ENCODE data around the gene POU2AF1. TPM values are rescaled to one million over a fixed set of nuclear protein-coding genes. Genes with fewer than 3 reads are reported as not detected.
A peak's percentile ranks its signal among the peaks of the same experiment; 100 is the strongest.

POU2AF1 gene
- total and polyA plus RNA-seq, 5 donors from 2014 or later: 1.6 to 4.8 (median 2.2) TPM

DNA sequence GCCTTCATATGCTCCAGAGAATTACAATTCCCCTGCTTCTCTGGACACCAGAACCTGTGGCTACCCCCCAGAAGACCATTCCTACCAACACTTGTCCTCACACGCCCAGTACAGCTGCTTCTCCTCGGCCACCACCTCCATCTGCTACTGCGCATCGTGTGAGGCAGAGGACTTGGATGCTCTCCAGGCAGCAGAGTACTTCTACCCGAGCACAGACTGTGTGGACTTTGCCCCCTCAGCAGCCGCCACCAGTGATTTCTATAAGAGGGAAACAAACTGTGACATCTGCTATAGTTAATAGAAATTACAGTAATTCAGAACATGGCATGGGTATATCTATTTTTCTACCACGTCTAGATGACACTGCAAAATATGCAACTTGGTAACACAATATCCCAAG lies 70.9 kb downstream of the POU2AF1 start:
- Mint-ChIP-seq H3K27me3 (peaks cover 19% of the 10 kb centered on the region), H3K9me3 (peaks cover 0 to 2% (median 0%) of the 10 kb centered on the region in 7 donors)

DNA sequence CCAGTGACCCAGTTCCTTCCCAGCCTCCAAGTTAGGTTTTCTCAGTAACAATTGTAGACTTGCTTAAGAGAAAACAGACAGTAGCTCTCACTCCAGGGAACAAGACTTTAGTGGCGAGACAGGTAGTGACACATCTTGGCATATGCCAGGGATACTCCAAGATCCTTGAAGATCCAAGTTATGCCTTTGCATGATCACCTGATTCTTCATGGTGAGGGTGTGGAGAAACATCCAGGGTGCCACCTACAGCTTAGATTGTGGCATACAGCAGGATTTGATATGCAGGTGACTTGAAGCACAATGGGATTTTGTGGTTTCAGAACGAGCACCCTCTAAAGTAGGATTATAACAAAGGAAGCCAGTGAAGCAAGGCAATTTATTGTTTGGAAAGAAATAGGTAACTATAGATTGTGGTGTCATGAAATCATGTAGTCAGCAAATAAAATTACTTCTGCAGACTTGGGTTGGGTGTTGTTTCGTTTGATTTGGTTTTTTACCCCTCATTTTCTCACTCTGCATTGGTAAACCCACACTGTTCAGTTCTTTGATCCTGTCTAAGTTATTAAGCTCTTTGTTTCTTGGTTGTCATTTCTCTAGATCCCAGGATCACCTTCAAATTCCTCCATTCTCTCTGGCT lies 71.5 kb downstream of the POU2AF1 start:
- peaks cover 22% of the 10 kb centered on the region for H3K27me3 Mint-ChIP-seq
- H3K4me1 Mint-ChIP-seq: no peaks in the 10 kb centered on the region
- H3K9me3 Mint-ChIP-seq: no peaks in the 10 kb centered on the region

More for the DNA sequence above, 70.9 kb downstream of the POU2AF1 start:
- DNase-seq: no peak
- H3K27me3 ChIP-seq (ENCODE audit: control insufficient read depth, insufficient read depth, low read length): peaks cover 17% of the 10 kb centered on the region
- no peak for ATAC-seq (ENCODE audit: low read depth in 2 of 2)
- H3K9me3 ChIP-seq (ENCODE audit: control insufficient read depth in 2 of 2, low read length in 2 of 2): no peaks in the 10 kb centered on the region
- no peaks in the 10 kb centered on the region for H3K4me1 ChIP-seq (ENCODE audit: control insufficient read depth, insufficient read depth, low read length, poor library complexity, severe bottlenecking)
- H3K4me3 ChIP-seq (ENCODE audit: low read depth, low read length): no peak overlapping the region
- H3K36me3 ChIP-seq (ENCODE audit: control insufficient read depth, insufficient read depth, low read length): no peaks in the 10 kb centered on the region
- Mint-ChIP-seq H3K36me3 (no peaks in the 10 kb centered on the region), H3K4me1 (no peaks in the 10 kb centered on the region), H3K4me3 (no peak overlapping the region), H3K27ac (peak overlapping the region in 1 of 3 donors; percentile 34)
- no peak overlapping the region for H3K27ac ChIP-seq (ENCODE audit: insufficient read depth, low read length, poor library complexity, severe bottlenecking)

DNA sequence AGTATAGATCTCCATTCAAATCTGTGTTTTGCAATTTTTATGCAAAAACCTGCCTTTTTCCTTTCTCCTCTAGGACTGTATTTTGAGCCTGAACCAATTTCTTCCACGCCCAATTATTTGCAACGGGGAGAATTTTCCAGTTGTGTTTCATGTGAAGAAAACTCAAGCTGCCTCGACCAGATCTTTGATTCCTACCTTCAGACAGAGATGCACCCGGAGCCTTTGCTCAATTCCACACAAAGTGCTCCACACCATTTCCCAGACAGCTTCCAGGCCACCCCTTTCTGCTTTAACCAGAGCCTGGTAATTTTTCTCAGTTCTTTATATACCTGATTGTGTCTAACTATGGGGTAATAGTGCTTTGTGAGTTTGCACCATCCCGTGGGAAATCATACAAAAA lies 72.8 kb downstream of the POU2AF1 start:
- Histone ChIP-seq H3K27me3 (ENCODE audit: control insufficient read depth, insufficient read depth, low read length) (peaks cover 17% of the 10 kb centered on the region), H3K36me3 (ENCODE audit: control insufficient read depth, insufficient read depth, low read length) (no peaks in the 10 kb centered on the region), H3K4me1 (ENCODE audit: control insufficient read depth, insufficient read depth, low read length, poor library complexity, severe bottlenecking) (no peaks in the 10 kb centered on the region), H3K9me3 (ENCODE audit: control insufficient read depth in 2 of 2, low read length in 2 of 2) (no peaks in the 10 kb centered on the region), H3K27ac (ENCODE audit: insufficient read depth, low read length, poor library complexity, severe bottlenecking) (no peak overlapping the region), H3K4me3 (ENCODE audit: low read depth, low read length) (no peak overlapping the region)
- ATAC-seq (ENCODE audit: low read depth in 2 of 2) (no peak), DNase-seq (no peak)
- H3K36me3 Mint-ChIP-seq: no peaks in the 10 kb centered on the region
- H3K4me1 Mint-ChIP-seq: no peaks in the 10 kb centered on the region
- no peak overlapping the region for H3K27ac Mint-ChIP-seq
- H3K27me3 Mint-ChIP-seq: peaks cover 34% of the 10 kb centered on the region
- H3K4me3 Mint-ChIP-seq: no peak overlapping the region
- H3K9me3 Mint-ChIP-seq: no peaks in the 10 kb centered on the region

More for the DNA sequence above, 71.5 kb downstream of the POU2AF1 start:
- H3K27ac Mint-ChIP-seq: no peak overlapping the region
- Histone ChIP-seq H3K36me3 (ENCODE audit: control insufficient read depth, insufficient read depth, low read length) (no peaks in the 10 kb centered on the region), H3K9me3 (ENCODE audit: control insufficient read depth in 2 of 2, low read length in 2 of 2) (no peaks in the 10 kb centered on the region), H3K27ac (ENCODE audit: insufficient read depth, low read length, poor library complexity, severe bottlenecking) (no peak overlapping the region), H3K4me1 (ENCODE audit: control insufficient read depth, insufficient read depth, low read length, poor library complexity, severe bottlenecking) (no peaks in the 10 kb centered on the region), H3K4me3 (ENCODE audit: low read depth, low read length) (no peak overlapping the region), H3K27me3 (ENCODE audit: control insufficient read depth, insufficient read depth, low read length) (peaks cover 17% of the 10 kb centered on the region)
- H3K4me3 Mint-ChIP-seq: no peak overlapping the region
- no peak for ATAC-seq (ENCODE audit: low read depth in 2 of 2)
- H3K36me3 Mint-ChIP-seq: no peaks in the 10 kb centered on the region
- no peak for DNase-seq

DNA sequence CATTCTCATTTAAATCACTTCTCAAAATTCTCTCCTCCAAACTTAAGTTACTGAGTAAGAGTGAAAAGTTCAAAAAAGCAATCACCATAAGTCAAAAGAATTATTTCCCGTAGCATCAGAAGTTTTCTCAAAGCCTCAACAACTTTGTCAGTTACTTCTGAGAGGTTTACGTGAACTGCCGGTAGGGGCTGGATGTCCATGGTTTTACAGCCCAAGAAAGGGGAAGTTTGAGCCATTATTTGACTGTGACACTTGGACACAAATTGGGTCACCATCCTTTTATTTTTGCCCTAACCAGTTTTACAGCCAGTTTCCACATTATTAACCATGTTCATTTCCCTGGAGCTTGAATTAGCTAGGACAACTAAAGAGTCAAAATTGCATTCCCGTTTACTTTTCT lies 73.2 kb downstream of the POU2AF1 start:
- Mint-ChIP-seq H3K27me3 (peaks cover 38% of the 10 kb centered on the region), H3K9me3 (no peaks in the 10 kb centered on the region), H3K36me3 (no peaks in the 10 kb centered on the region), H3K4me1 (no peaks in the 10 kb centered on the region), H3K4me3 (no peak overlapping the region), H3K27ac (no peak overlapping the region)
- ATAC-seq (ENCODE audit: low read depth in 2 of 2) (no peak), DNase-seq (no peak)
- Histone ChIP-seq H3K4me1 (ENCODE audit: control insufficient read depth, insufficient read depth, low read length, poor library complexity, severe bottlenecking) (no peaks in the 10 kb centered on the region), H3K27me3 (ENCODE audit: control insufficient read depth, insufficient read depth, low read length) (peaks cover 17% of the 10 kb centered on the region), H3K9me3 (ENCODE audit: control insufficient read depth in 2 of 2, low read length in 2 of 2) (no peaks in the 10 kb centered on the region), H3K4me3 (ENCODE audit: low read depth, low read length) (no peak overlapping the region), H3K36me3 (ENCODE audit: control insufficient read depth, insufficient read depth, low read length) (no peaks in the 10 kb centered on the region), H3K27ac (ENCODE audit: insufficient read depth, low read length, poor library complexity, severe bottlenecking) (no peak overlapping the region)

DNA sequence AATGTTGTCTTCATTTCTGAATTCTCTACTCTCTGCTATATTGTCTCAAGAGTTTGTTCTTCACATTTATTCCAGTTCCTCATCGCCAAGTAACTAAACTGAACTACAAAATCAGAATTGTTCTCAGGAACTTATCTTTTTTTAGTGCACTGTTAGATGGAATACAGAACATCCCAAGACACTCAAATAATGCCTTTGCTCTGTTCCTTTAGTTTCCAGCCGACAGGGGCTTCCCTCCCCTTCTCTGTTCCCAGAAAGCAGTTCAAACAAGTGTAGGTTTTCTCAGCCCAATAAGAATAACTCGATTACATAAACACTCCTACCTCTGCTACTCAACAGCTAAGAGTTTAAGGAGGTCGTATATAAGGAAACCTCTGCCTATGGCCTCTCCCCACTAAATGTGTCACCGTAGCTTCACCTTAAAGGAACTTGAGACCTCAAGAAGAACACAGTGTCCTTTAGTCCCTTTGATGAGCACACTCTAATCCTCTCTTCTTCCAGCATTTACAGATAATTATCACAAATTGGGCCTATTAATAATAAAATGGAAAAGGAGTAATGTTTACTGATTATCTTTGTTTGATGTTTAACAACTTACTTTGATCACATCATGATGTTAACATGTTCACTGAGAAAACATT lies 73.8 kb downstream of the POU2AF1 start:
- H3K4me1 Mint-ChIP-seq: no peaks in the 10 kb centered on the region
- no peak for ATAC-seq (ENCODE audit: low read depth in 2 of 2)
- peaks cover 44% of the 10 kb centered on the region for H3K27me3 Mint-ChIP-seq

DNA sequence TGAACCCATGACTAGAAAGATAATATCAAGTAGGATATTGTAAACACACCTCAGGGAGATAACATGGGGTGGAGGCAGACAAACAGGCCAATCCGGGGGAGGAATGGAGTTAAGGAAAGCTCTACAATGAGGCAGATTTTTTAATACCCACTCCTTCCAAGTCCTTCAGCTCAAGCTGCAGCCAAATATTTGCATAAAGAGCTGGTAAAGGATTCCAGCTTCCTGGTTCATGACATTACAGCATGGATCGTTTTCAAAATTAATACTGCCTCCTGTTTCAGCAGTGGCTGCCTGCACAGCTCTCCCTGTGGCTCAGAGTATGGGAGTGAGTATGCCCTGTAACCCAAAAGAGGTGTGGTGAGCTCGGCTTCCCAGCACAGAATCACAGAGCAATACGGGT lies 75.6 kb downstream of the POU2AF1 start:
- ATAC-seq (ENCODE audit: low read depth in 2 of 2): no peak
- Histone ChIP-seq H3K4me3 (ENCODE audit: low read depth, low read length) (no peak overlapping the region), H3K27me3 (ENCODE audit: control insufficient read depth, insufficient read depth, low read length) (peaks cover 21% of the 10 kb centered on the region), H3K36me3 (ENCODE audit: control insufficient read depth, insufficient read depth, low read length) (no peaks in the 10 kb centered on the region), H3K4me1 (ENCODE audit: control insufficient read depth, insufficient read depth, low read length, poor library complexity, severe bottlenecking) (peaks cover 2% of the 10 kb centered on the region), H3K27ac (ENCODE audit: insufficient read depth, low read length, poor library complexity, severe bottlenecking) (no peak overlapping the region), H3K9me3 (ENCODE audit: control insufficient read depth in 2 of 2, low read length in 2 of 2) (no peaks in the 10 kb centered on the region)
- peaks cover 45% of the 10 kb centered on the region for H3K27me3 Mint-ChIP-seq
- no peaks in the 10 kb centered on the region for H3K36me3 Mint-ChIP-seq
- H3K4me3 Mint-ChIP-seq: no peak overlapping the region
- DNase-seq: no peak
- no peaks in the 10 kb centered on the region for H3K4me1 Mint-ChIP-seq
- H3K27ac Mint-ChIP-seq: no peak overlapping the region
- H3K9me3 Mint-ChIP-seq: no peaks in the 10 kb centered on the region

More for the DNA sequence above, 73.8 kb downstream of the POU2AF1 start:
- Histone ChIP-seq H3K9me3 (ENCODE audit: control insufficient read depth in 2 of 2, low read length in 2 of 2) (no peaks in the 10 kb centered on the region), H3K27me3 (ENCODE audit: control insufficient read depth, insufficient read depth, low read length) (peaks cover 21% of the 10 kb centered on the region), H3K4me1 (ENCODE audit: control insufficient read depth, insufficient read depth, low read length, poor library complexity, severe bottlenecking) (no peaks in the 10 kb centered on the region), H3K4me3 (ENCODE audit: low read depth, low read length) (no peak overlapping the region), H3K27ac (ENCODE audit: insufficient read depth, low read length, poor library complexity, severe bottlenecking) (no peak overlapping the region), H3K36me3 (ENCODE audit: control insufficient read depth, insufficient read depth, low read length) (no peaks in the 10 kb centered on the region)
- no peak for DNase-seq
- Mint-ChIP-seq H3K9me3 (no peaks in the 10 kb centered on the region), H3K27ac (no peak overlapping the region), H3K4me3 (no peak overlapping the region), H3K36me3 (no peaks in the 10 kb centered on the region)

DNA sequence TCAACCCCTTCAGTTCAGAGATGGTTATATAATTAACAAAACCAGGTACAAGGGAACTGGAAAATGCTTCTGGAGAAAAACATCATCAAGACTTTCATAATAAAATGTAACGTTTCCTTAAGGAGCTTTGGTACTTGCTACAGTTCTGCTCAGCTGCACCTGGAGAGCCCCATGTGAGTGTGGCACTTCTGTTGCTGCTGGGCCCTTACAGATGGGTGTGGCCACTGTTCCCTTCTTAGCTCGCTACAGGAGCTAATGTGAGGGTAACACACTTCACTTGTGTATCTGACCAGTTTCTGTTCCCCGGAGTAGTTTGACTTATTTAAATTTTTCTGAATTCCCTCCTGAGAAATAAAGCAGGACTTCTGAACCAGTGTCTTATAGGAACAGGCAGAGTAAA lies 76.8 kb downstream of the POU2AF1 start:
- DNase-seq (no peak), ATAC-seq (ENCODE audit: low read depth in 2 of 2) (no peak)
- Histone ChIP-seq H3K4me3 (ENCODE audit: low read depth, low read length) (no peak overlapping the region), H3K27ac (ENCODE audit: insufficient read depth, low read length, poor library complexity, severe bottlenecking) (no peak overlapping the region), H3K4me1 (ENCODE audit: control insufficient read depth, insufficient read depth, low read length, poor library complexity, severe bottlenecking) (peaks cover 2% of the 10 kb centered on the region), H3K27me3 (ENCODE audit: control insufficient read depth, insufficient read depth, low read length) (peaks cover 19% of the 10 kb centered on the region), H3K9me3 (ENCODE audit: control insufficient read depth in 2 of 2, low read length in 2 of 2) (no peaks in the 10 kb centered on the region), H3K36me3 (ENCODE audit: control insufficient read depth, insufficient read depth, low read length) (no peaks in the 10 kb centered on the region)
- H3K4me1 Mint-ChIP-seq: peaks cover 0 to 4% (median 0%) of the 10 kb centered on the region in 4 donors
- no peak overlapping the region for H3K27ac Mint-ChIP-seq
- no peak overlapping the region for H3K4me3 Mint-ChIP-seq
- peaks cover 45% of the 10 kb centered on the region for H3K27me3 Mint-ChIP-seq
- no peaks in the 10 kb centered on the region for H3K36me3 Mint-ChIP-seq
- no peaks in the 10 kb centered on the region for H3K9me3 Mint-ChIP-seq
